Measurements from ENCODE around the gene OGDH. TPM values are rescaled to one million over a fixed set of nuclear protein-coding genes. Genes with fewer than 3 reads are reported as not detected.

Gene OGDH
- total RNA-seq, 1 experiment from 2014 or later, result 75.1 TPM

DNA sequence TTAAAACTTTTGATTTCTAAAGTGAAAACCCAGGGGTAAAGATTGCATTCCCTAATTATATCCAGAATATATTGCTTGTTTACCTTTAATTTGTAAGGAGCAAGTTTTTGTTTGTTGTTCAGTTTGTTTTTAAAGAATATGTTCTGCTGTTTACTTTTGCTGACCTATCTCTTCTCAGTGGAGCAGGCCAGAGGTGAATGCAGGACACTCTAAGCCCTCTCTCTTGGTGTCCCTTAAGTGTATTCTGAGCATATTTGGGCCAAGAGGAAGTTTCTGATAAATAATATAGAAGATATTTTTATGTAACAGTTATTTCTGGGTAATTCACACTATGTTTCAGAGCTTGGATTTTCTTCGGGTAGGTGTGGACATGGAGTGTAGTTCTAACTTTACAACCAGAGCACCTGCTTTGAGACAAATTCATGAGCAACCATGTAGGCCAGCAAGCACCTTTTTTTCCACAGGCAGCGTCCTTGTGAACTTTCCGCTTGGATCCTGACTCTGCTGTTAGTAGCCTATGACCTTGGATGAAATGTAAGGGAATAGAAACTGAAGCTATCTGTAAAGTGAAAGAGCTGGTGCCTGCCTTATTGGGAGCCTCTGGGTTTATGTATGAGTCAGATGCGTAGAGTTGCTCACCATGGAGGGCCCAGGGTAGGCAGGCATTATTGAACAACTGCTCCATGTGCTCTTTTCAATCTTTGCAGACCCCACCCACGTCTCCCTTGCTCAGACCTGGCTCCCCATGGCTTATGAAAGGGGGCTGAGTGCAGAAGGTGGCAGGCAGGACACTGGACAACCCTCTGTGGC, 16.1 kb downstream of the OGDH start:
- BruUV-seq (replicated peaks), result no TSS peak
- DNase-seq (ENCODE audit: unreplicated experiment), result no peak
- Mint-ChIP-seq H3K4me1 (ENCODE audit: insufficient read depth, unreplicated experiment) (peaks cover 26% of the 10 kb centered on the region), H3K27me3 (ENCODE audit: insufficient read depth, unreplicated experiment) (no peaks in the 10 kb centered on the region), H3K36me3 (ENCODE audit: insufficient read depth, unreplicated experiment) (peaks cover 27% of the 10 kb centered on the region), H3K27ac (ENCODE audit: low read depth, unreplicated experiment) (no peak overlapping the region), H3K4me3 (ENCODE audit: unreplicated experiment) (no peak overlapping the region), H3K9me3 (ENCODE audit: unreplicated experiment) (no peaks in the 10 kb centered on the region)
- ChIA-PET CTCF (interaction anchor here (0.6 to 1.3 kb wide), 2 partner anchors 9 to 34 kb away, joined by 3 to 4 read pairs; no protein-coding TSS in a partner anchor), POLR2A (interaction anchor here (0.6 to 3.0 kb wide), 4 partner anchors 12 to 48 kb away, joined by 3 to 22 read pairs (median 16); partner anchors contain the start of gene OGDH)
- intact Hi-C loops (cut with micrococcal nuclease), result no loop called here
- TF ChIP-seq, protein P1, sequence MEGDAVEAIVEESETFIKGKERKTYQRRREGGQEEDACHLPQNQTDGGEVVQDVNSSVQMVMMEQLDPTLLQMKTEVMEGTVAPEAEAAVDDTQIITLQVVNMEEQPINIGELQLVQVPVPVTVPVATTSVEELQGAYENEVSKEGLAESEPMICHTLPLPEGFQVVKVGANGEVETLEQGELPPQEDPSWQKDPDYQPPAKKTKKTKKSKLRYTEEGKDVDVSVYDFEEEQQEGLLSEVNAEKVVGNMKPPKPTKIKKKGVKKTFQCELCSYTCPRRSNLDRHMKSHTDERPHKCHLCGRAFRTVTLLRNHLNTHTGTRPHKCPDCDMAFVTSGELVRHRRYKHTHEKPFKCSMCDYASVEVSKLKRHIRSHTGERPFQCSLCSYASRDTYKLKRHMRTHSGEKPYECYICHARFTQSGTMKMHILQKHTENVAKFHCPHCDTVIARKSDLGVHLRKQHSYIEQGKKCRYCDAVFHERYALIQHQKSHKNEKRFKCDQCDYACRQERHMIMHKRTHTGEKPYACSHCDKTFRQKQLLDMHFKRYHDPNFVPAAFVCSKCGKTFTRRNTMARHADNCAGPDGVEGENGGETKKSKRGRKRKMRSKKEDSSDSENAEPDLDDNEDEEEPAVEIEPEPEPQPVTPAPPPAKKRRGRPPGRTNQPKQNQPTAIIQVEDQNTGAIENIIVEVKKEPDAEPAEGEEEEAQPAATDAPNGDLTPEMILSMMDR (IDR thresholded peaks at IDR 0.05; ENCODE audit: unreplicated experiment), result no peak

DNA sequence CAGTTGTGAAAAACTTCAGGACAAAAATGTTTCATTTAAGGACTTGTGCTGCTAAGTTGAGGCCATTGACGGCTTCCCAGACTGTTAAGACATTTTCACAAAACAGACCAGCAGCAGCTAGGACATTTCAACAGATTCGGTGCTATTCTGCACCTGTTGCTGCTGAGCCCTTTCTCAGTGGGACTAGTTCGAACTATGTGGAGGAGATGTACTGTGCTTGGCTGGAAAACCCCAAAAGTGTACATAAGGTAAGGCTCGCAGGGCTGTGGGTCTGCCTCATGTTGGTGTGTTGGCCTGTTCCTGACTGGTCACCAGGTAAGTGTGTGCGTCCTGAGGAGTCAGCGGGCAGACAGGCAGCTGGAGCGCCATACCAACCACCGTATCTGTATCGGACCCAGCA, 17.9 kb downstream of the OGDH start:
- no TSS peak for BruUV-seq (replicated peaks)
- POLR2A ChIA-PET, result interaction anchor here (1.3 kb wide), 1 partner anchor 14 kb away, joined by 3 read pairs; no protein-coding TSS in a partner anchor
- intact Hi-C loops (cut with micrococcal nuclease), result no loop called here
- no peaks in the 10 kb centered on the region for H3K9me3 Mint-ChIP-seq (ENCODE audit: unreplicated experiment)
- CTCF ChIA-PET, result no interaction called here
- H3K4me1 Mint-ChIP-seq (ENCODE audit: insufficient read depth, unreplicated experiment), result peaks cover 12% of the 10 kb centered on the region
- H3K27me3 Mint-ChIP-seq (ENCODE audit: insufficient read depth, unreplicated experiment), result no peaks in the 10 kb centered on the region
- no peak overlapping the region for H3K4me3 Mint-ChIP-seq (ENCODE audit: unreplicated experiment)
- TF ChIP-seq, protein P1 (IDR thresholded peaks at IDR 0.05; ENCODE audit: unreplicated experiment), result no peak
- H3K36me3 Mint-ChIP-seq (ENCODE audit: insufficient read depth, unreplicated experiment), result peaks cover 45% of the 10 kb centered on the region
- DNase-seq (ENCODE audit: unreplicated experiment), result no peak
- H3K27ac Mint-ChIP-seq (ENCODE audit: low read depth, unreplicated experiment), result no peak overlapping the region

DNA sequence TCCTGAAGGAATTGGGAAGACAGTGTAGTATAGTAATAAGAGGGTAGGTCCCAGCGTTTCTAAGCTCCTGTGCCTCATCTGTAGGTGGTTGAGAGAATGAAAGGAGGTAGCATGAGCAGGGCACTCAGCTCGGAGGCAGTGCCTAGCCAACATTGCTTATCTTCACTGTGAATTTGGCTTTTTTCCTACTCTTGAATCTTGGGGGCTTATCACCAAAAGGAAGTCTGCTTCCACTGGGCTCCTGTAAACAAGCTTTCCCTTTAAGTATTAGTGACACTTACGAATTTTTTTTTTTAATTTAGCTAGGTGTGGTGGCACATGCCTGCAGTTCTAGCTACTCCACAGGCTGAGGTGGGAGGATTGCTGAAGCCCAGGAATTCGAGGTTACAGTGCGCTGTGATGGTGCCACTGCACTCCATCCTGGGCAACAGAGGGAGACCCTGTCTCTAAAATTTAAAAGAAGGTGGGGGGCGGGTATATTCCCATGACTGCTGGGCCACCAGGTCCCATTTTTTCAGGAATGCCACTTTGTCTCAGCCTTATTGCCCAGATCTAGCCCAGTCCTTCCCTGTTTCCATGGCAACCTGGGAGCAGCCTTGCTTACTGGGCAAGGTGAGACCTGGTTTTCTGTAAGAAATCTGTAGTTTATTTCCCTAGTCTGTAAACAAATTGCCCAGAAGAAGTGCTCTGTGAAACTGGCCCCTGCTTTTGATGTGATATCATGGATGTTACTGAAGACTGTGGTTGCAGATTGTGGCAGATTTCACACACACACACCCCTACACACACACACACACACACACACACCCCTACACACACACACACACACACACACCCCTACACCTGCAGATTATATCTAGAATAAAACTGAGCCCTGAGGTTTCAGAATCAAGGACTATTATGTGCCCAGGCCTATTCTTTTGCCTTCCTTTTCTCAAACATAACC, 19.4 kb downstream of the OGDH start:
- Mint-ChIP-seq H3K4me1 (ENCODE audit: insufficient read depth, unreplicated experiment) (peaks cover 12% of the 10 kb centered on the region), H3K9me3 (ENCODE audit: unreplicated experiment) (no peaks in the 10 kb centered on the region), H3K27ac (ENCODE audit: low read depth, unreplicated experiment) (peak overlapping the region; percentile 64), H3K4me3 (ENCODE audit: unreplicated experiment) (no peak overlapping the region), H3K36me3 (ENCODE audit: insufficient read depth, unreplicated experiment) (peaks cover 60% of the 10 kb centered on the region), H3K27me3 (ENCODE audit: insufficient read depth, unreplicated experiment) (no peaks in the 10 kb centered on the region)
- BruUV-seq (replicated peaks), result no TSS peak
- intact Hi-C loops (cut with micrococcal nuclease), result no loop called here
- no peak for DNase-seq (ENCODE audit: unreplicated experiment)
- CTCF ChIA-PET, result no interaction called here
- TF ChIP-seq, protein P1 (IDR thresholded peaks at IDR 0.05; ENCODE audit: unreplicated experiment), result no peak
- POLR2A ChIA-PET, result interaction anchor here (0.6 to 1.9 kb wide), 2 partner anchors 8 to 19 kb away, joined by 3 to 7 read pairs; partner anchors contain the start of gene OGDH

DNA sequence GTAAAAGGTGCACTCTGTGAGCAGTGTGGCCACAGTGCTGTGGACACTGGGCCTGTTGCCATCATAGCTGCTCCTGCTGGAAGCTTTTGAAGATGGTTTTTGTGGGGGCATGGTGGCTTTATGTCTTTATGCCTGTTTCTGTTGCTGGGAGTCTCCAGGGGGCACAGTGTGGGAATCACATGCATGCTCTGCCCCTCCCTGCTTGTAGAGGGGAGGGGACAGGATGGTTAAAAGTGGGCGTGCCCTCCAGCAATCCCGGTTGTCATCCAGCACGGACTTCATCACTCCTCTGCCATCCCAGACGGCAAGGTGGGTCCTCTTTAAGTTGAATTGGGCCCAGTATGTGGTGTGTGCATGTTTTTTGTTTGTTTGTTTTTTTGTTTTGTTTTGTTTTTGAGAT, 20.2 kb downstream of the OGDH start:
- TF ChIP-seq, protein P1 (IDR thresholded peaks at IDR 0.05; ENCODE audit: unreplicated experiment), result no peak
- DNase-seq (ENCODE audit: unreplicated experiment), result no peak
- H3K4me1 Mint-ChIP-seq (ENCODE audit: insufficient read depth, unreplicated experiment), result peaks cover 7% of the 10 kb centered on the region
- POLR2A ChIA-PET, result interaction anchor here (0.6 to 2.5 kb wide), 3 partner anchors 9 to 20 kb away, joined by 3 to 11 read pairs (median 7); partner anchors contain the start of gene OGDH
- peaks cover 64% of the 10 kb centered on the region for H3K36me3 Mint-ChIP-seq (ENCODE audit: insufficient read depth, unreplicated experiment)
- no peaks in the 10 kb centered on the region for H3K9me3 Mint-ChIP-seq (ENCODE audit: unreplicated experiment)
- H3K27me3 Mint-ChIP-seq (ENCODE audit: insufficient read depth, unreplicated experiment), result no peaks in the 10 kb centered on the region
- H3K4me3 Mint-ChIP-seq (ENCODE audit: unreplicated experiment), result no peak overlapping the region
- no TSS peak for BruUV-seq (replicated peaks)
- CTCF ChIA-PET, result no interaction called here
- intact Hi-C loops (cut with micrococcal nuclease), result no loop called here
- peak overlapping the region; percentile 64 for H3K27ac Mint-ChIP-seq (ENCODE audit: low read depth, unreplicated experiment)
